IPS DF 6.9 (cell line): Measurements from ENCODE around the gene TOP2B.

ENCODE experiments used
- DNase-seq: peaks from one replicate; pipeline ENCODE4 v3.0.0-alpha.2; 2013; ENCODE audit warnings: low read depth, low spot score
- H3K27ac ChIP-seq: one replicate; pipeline ENCODE4 v1.5.1; 2013; ENCODE audit warnings: low read length, control low read depth
- H3K27me3 ChIP-seq: 2 replicates; pipeline ENCODE4 v1.6.1; 2013; ENCODE audit warnings: mild to moderate bottlenecking, low read length; ENCODE audit not compliant: control insufficient read depth, insufficient read depth
- H3K36me3 ChIP-seq: 2 replicates; pipeline ENCODE4 v1.6.1; 2013; ENCODE audit warnings: low read length; ENCODE audit not compliant: control insufficient read depth, insufficient read depth
- H3K4me1 ChIP-seq: 2 replicates; pipeline ENCODE4 v1.6.1; 2013; ENCODE audit warnings: low read length; ENCODE audit not compliant: control insufficient read depth, insufficient read depth
- H3K4me3 ChIP-seq: 2 replicates; pipeline ENCODE4 v1.5.1; 2013; ENCODE audit warnings: mild to moderate bottlenecking, low read length
- H3K9me3 ChIP-seq: 2 replicates; pipeline ENCODE4 v1.6.1; 2013; ENCODE audit warnings: low read length, inconsistent platforms; ENCODE audit not compliant: control insufficient read depth, insufficient read depth
- WGBS: extraction: QIAGEN DNeasy Blood & Tissue Kit; methylation state at CpG from one replicate; pipeline ENCODE4 v1.1.7; 2013; ENCODE audit warnings: mixed read lengths, missing lambda C conversion rate; ENCODE audit not compliant: insufficient read length, insufficient coverage; 5-methylcytosine and 5-hydroxymethylcytosine counted together

TOP2B gene

DNA sequence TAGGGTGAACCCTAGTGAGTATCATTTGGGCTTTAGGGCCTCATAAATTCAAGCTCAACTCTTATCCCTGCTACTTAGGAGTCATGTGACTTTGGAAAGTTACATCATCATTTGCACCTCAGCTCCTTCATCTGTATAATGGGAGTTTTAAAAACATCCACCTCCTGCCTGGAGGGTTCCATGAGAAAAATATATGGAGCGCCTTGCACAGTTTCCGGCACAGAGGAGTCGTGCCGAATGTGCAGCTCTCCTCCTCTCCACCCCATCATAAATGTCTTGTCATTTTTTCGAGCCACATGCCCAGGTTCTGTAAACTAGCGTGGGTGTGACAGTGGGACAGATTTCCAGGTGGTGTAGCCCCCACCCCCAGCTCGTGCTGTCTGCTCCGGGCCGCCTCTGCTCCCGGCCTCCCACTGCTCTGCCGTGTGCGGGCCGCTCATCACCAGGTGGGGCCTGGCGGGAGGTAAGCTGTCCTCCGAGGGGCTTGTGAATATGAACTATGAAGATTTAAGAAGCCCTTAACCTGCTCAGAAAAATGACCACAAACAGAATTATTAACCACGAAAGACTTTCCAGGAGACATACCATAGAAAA, 90.4 kb downstream of the TOP2B start:
- no CpG with 5 or more reads among the region's 16 CpGs for WGBS
- Histone ChIP-seq H3K27ac (no peak overlapping the region), H3K36me3 (no peaks in the 10 kb centered on the region), H3K27me3 (no peaks in the 10 kb centered on the region), H3K4me3 (no peak overlapping the region), H3K4me1 (peaks cover 1% of the 10 kb centered on the region; the same call in 1 of the 2 replicates), H3K9me3 (no peaks in the 10 kb centered on the region; the same call in 1 of the 2 replicates)
- no peak for DNase-seq

DNA sequence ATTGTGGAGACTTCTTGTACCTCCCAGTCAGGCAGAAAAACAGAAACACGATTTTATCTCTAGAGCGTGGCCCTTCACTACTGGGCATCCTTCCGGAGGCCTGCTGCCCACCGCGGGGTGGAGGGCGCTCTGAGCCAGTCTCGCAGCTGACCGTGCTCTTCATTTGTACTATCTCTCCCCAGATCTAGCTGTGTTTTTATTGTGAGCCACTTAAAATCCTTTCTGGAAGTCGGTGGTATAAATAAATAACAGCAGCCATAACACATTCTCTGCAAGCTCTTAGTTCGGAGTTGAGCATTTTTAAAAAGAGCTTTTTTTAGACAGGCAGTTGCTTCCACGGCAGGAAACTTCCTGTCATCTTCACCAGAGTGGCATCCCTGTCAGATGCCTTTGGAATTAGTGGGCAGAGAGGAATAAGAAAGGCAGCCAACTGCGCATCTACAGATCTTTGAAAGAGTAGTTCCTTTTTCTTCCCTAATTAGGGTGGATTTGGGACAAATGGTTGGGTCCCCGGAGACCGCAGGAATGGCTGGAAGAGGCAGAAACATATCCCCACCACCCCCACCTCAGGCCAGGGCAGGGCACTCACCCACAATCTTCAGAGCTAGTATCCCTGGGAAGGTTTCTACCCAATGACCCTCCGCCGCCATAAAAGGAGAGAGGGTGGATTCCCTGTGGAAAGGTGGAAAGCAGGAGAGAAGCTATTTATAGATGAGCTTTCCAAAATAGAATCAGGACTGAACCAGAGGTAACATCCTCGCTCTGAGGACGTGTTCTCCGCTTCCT, 91.1 kb downstream of the TOP2B start:
- H3K4me3 ChIP-seq = no peak overlapping the region
- DNase-seq = no peak
- no peaks in the 10 kb centered on the region for H3K27me3 ChIP-seq
- no peak overlapping the region for H3K27ac ChIP-seq
- peaks cover 1% of the 10 kb centered on the region; the same call in 1 of the 2 replicates for H3K4me1 ChIP-seq
- H3K36me3 ChIP-seq = no peaks in the 10 kb centered on the region
- no CpG with 5 or more reads among the region's 19 CpGs for WGBS
- no peaks in the 10 kb centered on the region; the same call in 1 of the 2 replicates for H3K9me3 ChIP-seq

DNA sequence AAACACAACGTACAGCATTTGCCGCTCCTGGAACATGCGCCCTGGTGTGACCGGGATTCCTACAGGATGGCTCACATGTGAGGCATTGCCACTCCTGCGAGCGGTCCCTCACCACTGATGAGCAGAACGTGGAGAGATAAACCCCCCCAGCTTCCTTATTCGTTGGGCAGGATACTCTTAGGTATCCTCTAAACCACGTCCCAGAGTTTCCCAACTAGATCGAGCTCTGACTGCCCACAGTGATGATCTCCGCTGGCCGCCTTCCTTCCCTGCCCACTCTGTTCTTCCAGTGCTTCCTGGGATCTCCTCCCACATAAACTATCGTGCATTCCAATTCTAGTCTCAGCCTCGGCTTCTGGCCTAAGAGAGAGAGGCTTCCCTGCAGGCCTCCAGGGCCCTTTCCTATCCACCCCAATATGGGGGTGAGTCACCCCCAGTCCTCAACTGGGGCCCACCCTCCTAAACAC, 91.8 kb downstream of the TOP2B start:
- H3K4me1 ChIP-seq = peaks cover 1% of the 10 kb centered on the region; the same call in 1 of the 2 replicates
- no peak overlapping the region for H3K4me3 ChIP-seq
- no peak overlapping the region for H3K27ac ChIP-seq
- H3K9me3 ChIP-seq = no peaks in the 10 kb centered on the region; the same call in 1 of the 2 replicates
- H3K36me3 ChIP-seq = no peaks in the 10 kb centered on the region
- WGBS = no CpG with 5 or more reads among the region's 14 CpGs
- no peak for DNase-seq
- H3K27me3 ChIP-seq = no peaks in the 10 kb centered on the region

DNA sequence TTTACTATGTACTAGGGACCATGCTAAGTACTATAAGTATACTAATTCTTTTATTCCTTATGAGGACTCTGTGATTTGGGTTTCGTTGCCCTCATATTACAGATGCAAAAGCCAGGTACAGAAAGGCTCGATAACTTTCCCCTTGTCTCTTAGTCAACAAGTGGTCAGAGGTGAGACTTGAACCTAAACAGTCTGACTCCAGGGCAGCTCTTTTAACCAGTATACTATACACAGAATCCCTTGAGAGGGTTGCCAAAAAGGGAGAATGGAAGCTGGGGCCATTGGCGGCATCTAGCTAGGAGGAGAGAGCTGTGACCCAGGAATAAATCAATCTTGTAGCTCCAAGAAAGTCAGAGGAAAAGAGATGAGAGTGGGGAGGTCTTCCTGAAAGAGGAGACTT, 92.4 kb downstream of the TOP2B start:
- peaks cover 1% of the 10 kb centered on the region; the same call in 1 of the 2 replicates for H3K4me1 ChIP-seq
- no peaks in the 10 kb centered on the region for H3K27me3 ChIP-seq
- no peaks in the 10 kb centered on the region; the same call in 1 of the 2 replicates for H3K9me3 ChIP-seq
- H3K4me3 ChIP-seq = no peak overlapping the region
- no peak overlapping the region for H3K27ac ChIP-seq
- no CpG with 5 or more reads among the region's 3 CpGs for WGBS
- no peaks in the 10 kb centered on the region for H3K36me3 ChIP-seq
- DNase-seq = no peak

DNA sequence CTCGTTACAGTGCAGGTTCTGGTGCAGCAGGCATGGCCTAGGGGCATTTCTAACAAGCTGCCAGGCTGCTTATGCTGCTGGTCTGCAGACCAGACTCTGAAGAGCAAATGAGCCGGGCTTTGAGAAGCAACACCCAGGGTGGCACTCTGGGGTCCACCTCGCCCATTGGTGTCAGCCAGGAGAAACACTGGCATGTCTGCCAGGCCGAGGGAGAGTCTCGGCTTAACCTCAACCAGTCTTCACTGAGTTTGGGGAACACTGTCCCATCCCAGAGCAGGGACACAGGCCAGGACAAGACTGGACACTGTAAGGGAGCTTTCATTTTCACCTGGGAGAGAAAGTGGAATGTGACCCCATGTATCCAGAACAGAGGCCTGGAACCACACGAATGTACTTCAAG, 93.4 kb downstream of the TOP2B start:
- H3K4me3 ChIP-seq = no peak overlapping the region
- H3K9me3 ChIP-seq = no peaks in the 10 kb centered on the region; the same call in 1 of the 2 replicates
- WGBS = no CpG with 5 or more reads among the region's 6 CpGs
- no peak overlapping the region for H3K27ac ChIP-seq
- no peaks in the 10 kb centered on the region for H3K27me3 ChIP-seq
- H3K4me1 ChIP-seq = peaks cover 1% of the 10 kb centered on the region; the same call in 1 of the 2 replicates
- H3K36me3 ChIP-seq = no peaks in the 10 kb centered on the region
- DNase-seq = no peak

DNA sequence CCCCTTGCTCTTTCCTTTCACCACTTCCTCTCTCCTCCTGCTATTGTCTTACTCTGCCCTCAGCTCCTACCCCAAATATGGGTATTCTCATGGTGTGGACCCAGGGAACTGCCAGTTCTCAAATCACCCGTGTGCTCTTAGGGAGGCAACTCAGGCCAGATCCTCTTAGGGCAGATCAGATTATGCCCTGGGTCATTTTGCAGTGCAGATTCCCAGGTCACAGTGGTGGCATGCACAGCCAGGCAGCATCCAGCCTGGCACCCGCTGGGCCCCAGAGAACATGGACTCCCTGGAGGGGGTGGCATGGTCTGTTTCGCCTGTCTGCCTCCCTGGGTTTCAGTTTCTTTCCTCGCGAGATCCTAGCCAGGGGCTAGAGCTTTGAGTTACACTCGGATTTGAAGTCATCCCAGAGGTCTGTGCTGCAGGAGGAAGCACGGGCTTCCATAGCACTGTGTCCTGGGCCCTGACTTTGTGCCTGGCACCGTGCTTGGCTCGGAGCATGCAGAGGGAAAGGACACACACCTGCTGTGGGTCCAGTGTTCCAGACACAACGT, 96.1 kb downstream of the TOP2B start:
- no peak overlapping the region for H3K27ac ChIP-seq
- H3K4me3 ChIP-seq = no peak overlapping the region
- no peak for DNase-seq
- no peaks in the 10 kb centered on the region for H3K9me3 ChIP-seq
- no peaks in the 10 kb centered on the region for H3K36me3 ChIP-seq
- no peaks in the 10 kb centered on the region for H3K4me1 ChIP-seq
- H3K27me3 ChIP-seq = no peaks in the 10 kb centered on the region
- WGBS = no CpG with 5 or more reads among the region's 10 CpGs

DNA sequence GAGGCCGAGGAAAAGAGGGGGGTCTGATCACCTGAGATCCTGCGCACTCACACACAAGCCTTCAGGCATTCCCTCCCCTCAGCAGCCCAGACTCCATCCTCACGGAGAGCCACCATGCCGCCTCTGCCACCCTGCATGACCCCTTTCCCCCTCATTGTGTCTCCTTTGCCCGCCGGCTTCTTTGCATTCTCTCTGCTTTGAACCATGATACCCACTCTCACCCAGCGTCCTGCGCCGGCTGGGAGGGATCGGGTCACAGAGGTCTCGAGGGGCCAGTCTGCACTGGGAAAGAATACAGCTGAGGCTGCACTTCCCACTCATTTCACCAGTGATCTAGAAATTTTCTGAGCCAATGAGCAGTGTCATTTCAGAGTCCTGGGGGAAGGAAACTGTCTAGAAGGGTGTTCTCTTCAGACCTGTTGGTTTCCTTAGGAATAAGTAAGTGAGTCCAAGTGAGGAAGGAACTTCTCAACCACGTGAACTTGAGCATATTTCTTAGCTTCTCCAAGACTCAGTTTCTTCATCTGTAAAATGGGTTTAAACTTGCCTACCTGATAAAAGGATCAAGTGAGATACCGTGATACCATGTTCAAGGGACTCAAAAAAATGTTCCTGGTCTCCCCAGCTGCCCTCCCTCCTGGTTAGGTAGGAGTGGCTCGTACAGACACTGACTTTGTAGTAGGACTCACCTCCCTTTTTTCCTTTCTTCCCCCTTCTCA, 96.7 kb downstream of the TOP2B start:
- Histone ChIP-seq H3K4me1 (no peaks in the 10 kb centered on the region), H3K9me3 (no peaks in the 10 kb centered on the region), H3K27me3 (no peaks in the 10 kb centered on the region), H3K27ac (no peak overlapping the region), H3K4me3 (no peak overlapping the region), H3K36me3 (no peaks in the 10 kb centered on the region)
- no peak for DNase-seq
- no CpG with 5 or more reads among the region's 14 CpGs for WGBS

DNA sequence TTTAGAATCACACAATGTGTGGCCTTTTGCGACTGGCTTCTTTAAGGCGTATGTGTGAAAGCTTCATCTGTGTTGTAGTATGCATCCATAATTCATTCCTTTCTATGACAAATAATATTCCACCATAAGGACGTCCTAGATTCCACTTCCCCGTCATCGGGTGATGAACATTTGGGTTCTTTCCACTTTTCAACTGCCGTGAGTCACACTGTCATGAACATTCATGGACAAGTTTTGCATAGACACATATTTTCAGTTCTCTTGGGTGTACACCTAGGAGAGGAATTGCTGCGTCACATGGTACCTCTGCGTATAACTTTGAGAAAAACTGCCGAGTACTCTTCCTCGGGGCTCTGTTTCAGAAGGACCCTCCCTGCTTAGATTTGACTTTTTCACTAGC, 97.3 kb downstream of the TOP2B start:
- DNase-seq = no peak
- Histone ChIP-seq H3K27ac (no peak overlapping the region), H3K9me3 (no peaks in the 10 kb centered on the region), H3K4me1 (no peaks in the 10 kb centered on the region), H3K4me3 (no peak overlapping the region), H3K36me3 (no peaks in the 10 kb centered on the region), H3K27me3 (no peaks in the 10 kb centered on the region)
- whole genome bisulfite sequencing = no CpG with 5 or more reads among the region's 10 CpGs

DNA sequence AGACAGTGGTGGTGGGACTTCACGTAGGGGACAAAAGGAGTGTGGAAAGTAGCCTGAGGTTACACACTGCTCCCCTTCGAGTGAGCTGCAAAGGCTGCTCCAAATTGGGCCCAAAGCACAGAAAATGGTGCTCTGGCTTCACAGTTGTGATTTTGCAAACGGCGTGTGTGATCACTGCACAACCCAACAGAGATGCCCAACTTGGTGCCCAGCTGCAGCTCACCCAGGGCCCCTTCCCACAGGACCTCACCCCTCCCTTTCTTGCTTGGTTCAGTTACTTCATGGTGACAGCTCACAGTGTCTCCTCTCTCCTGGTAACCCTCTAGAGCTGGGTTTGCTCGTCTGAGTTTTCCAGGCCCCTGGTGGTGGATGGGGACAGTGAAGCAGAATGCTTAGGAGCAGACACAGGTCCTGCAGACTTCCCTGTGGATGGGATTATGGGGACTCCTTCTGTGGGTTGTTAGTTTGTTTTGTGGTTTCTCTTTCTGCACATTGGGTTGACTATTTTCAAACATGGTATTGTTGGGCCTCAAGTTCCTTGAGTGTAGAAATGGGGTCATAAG, 98.3 kb downstream of the TOP2B start:
- Histone ChIP-seq H3K27ac (no peak overlapping the region), H3K27me3 (no peaks in the 10 kb centered on the region), H3K9me3 (no peaks in the 10 kb centered on the region), H3K4me3 (no peak overlapping the region), H3K4me1 (no peaks in the 10 kb centered on the region), H3K36me3 (no peaks in the 10 kb centered on the region)
- WGBS = no CpG with 5 or more reads among the region's 5 CpGs
- DNase-seq = no peak

DNA sequence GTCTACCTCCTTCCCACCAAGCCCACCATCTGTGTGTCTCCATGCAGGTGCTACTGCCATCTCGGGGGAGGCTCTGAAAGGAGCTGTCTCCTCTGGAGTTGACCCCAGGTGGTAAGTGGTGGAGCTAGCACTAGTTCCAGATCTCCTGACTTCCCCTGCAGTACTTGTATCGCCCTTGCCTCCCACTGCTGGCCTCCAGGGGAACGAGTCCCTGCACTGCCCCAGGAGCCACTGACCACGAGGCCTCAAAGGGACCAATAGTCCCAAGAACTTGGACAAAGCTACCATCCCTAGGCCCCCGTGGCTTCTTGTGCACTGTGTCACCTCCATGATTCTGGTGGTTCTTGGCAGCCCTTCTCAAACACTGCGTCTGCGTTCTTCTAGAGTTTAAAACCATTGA, 98.9 kb downstream of the TOP2B start:
- DNase-seq = no peak
- Histone ChIP-seq H3K4me1 (no peaks in the 10 kb centered on the region), H3K27ac (no peak overlapping the region), H3K36me3 (no peaks in the 10 kb centered on the region), H3K4me3 (no peak overlapping the region), H3K27me3 (no peaks in the 10 kb centered on the region), H3K9me3 (no peaks in the 10 kb centered on the region)
- no CpG with 5 or more reads among the region's 7 CpGs for WGBS
